H9 (cell line): ENCODE data around the gene ANAPC2. TPM values are rescaled to one million over a fixed set of nuclear protein-coding genes. Genes with fewer than 3 reads are reported as not detected.
A peak's percentile ranks its signal among the peaks of the same experiment; 100 is the strongest.

Experiments
- DNase-seq: peaks from one replicate; pipeline ENCODE4 v3.0.0-alpha.2; 2017
- H2AFZ ChIP-seq: one replicate; pipeline ENCODE4 v1.6.1; 2013; ENCODE audit warnings: mild to moderate bottlenecking, low read length, control low read depth, moderate library complexity
- H2AK5ac ChIP-seq: 2 replicates; pipeline ENCODE4 v1.6.1; 2013; ENCODE audit warnings: low read length, control low read depth, mixed read lengths; ENCODE audit not compliant: insufficient read length
- H2BK120ac ChIP-seq: one replicate; pipeline ENCODE4 v1.6.1; 2013; ENCODE audit warnings: low read depth, mild to moderate bottlenecking, low read length, control low read depth, inconsistent platforms; ENCODE audit not compliant: poor library complexity, severe bottlenecking
- H2BK12ac ChIP-seq: 2 replicates; pipeline ENCODE4 v1.6.1; 2013; ENCODE audit warnings: low read length, control low read depth, mixed read lengths, low read depth; ENCODE audit not compliant: insufficient read length
- H2BK15ac ChIP-seq: 2 replicates; pipeline ENCODE4 v1.6.1; 2013; ENCODE audit warnings: low read depth, low read length, control low read depth
- H2BK20ac ChIP-seq: one replicate; pipeline ENCODE4 v1.6.1; 2013; ENCODE audit warnings: low read depth, mild to moderate bottlenecking, low read length, control low read depth, inconsistent platforms; ENCODE audit not compliant: poor library complexity, severe bottlenecking
- H2BK5ac ChIP-seq: 2 replicates; pipeline ENCODE4 v1.6.1; 2013; ENCODE audit warnings: low read length, control low read depth, mixed read lengths; ENCODE audit not compliant: insufficient read length
- H3K14ac ChIP-seq: 2 replicates; pipeline ENCODE4 v1.6.1; 2013; ENCODE audit warnings: low read length, control low read depth; ENCODE audit not compliant: insufficient read depth
- H3K18ac ChIP-seq: 2 replicates; pipeline ENCODE4 v1.6.1; 2013; ENCODE audit warnings: low read depth, mild to moderate bottlenecking, mixed read lengths, low read length, control low read depth; ENCODE audit not compliant: insufficient read length
- H3K23ac ChIP-seq: 2 replicates; pipeline ENCODE4 v1.6.1; 2013; ENCODE audit warnings: low read length, control low read depth, mixed read lengths, low read depth; ENCODE audit not compliant: insufficient read length
- H3K23me2 ChIP-seq: 2 replicates; pipeline ENCODE4 v1.6.1; 2013; ENCODE audit warnings: low read depth, mild to moderate bottlenecking, mixed read lengths, low read length, control low read depth; ENCODE audit not compliant: insufficient read length, poor library complexity, severe bottlenecking
- H3K27ac ChIP-seq: 2 replicates; pipeline ENCODE4 v1.5.1; 2013; ENCODE audit warnings: low read length, control low read depth, mixed read lengths, low read depth; ENCODE audit not compliant: insufficient read length
- H3K27me3 ChIP-seq: 2 replicates; pipeline ENCODE4 v1.6.1; 2013; ENCODE audit warnings: low read length, control low read depth, inconsistent platforms; ENCODE audit not compliant: insufficient read depth
- H3K4ac ChIP-seq: 2 replicates; pipeline ENCODE4 v1.6.1; 2013; ENCODE audit warnings: low read depth, mild to moderate bottlenecking, control low read depth, inconsistent platforms, low read length, moderate library complexity
- H3K4me1 ChIP-seq: 2 replicates; pipeline ENCODE4 v1.6.1; 2013; ENCODE audit warnings: low read length, control low read depth, inconsistent platforms; ENCODE audit not compliant: insufficient read depth
- H3K4me2 ChIP-seq: 2 replicates; pipeline ENCODE4 v1.6.1; 2013; ENCODE audit warnings: low read length, control low read depth, mixed read lengths; ENCODE audit not compliant: insufficient read length, insufficient read depth
- H3K56ac ChIP-seq: 2 replicates; pipeline ENCODE4 v1.6.1; 2013; ENCODE audit warnings: low read depth, mild to moderate bottlenecking, mixed read lengths, low read length, control low read depth; ENCODE audit not compliant: insufficient read length
- H3K79me1 ChIP-seq: 2 replicates; pipeline ENCODE4 v1.6.1; 2013; ENCODE audit warnings: low read depth, mild to moderate bottlenecking, moderate library complexity, low read length, control low read depth, inconsistent platforms; ENCODE audit not compliant: insufficient read depth, poor library complexity, severe bottlenecking
- H3K79me2 ChIP-seq: 2 replicates; pipeline ENCODE4 v1.6.1; 2013; ENCODE audit warnings: low read length, control low read depth, inconsistent platforms; ENCODE audit not compliant: insufficient read depth
- H3K9ac ChIP-seq: 2 replicates; pipeline ENCODE4 v1.6.1; 2013; ENCODE audit warnings: low read length, control low read depth, mixed read lengths; ENCODE audit not compliant: insufficient read length; ENCODE audit errors: extremely low read depth
- H3K9me3 ChIP-seq: one replicate; pipeline ENCODE4 v1.6.1; 2013; ENCODE audit warnings: low read depth, low read length, inconsistent platforms; ENCODE audit not compliant: control insufficient read depth
- H3T11ph ChIP-seq: one replicate; pipeline ENCODE4 v1.6.1; 2013; ENCODE audit warnings: mild to moderate bottlenecking, low read length, control low read depth, inconsistent platforms
- H4K20me1 ChIP-seq: one replicate; pipeline ENCODE4 v1.6.1; 2013; ENCODE audit not compliant: control insufficient read depth, insufficient read length, insufficient read depth
- H4K5ac ChIP-seq: 2 replicates; pipeline ENCODE4 v1.6.1; 2013; ENCODE audit warnings: low read depth, mild to moderate bottlenecking, mixed read lengths, low read length, control low read depth; ENCODE audit not compliant: insufficient read length
- H4K8ac ChIP-seq: replicated peaks from 2 replicates; pipeline ENCODE4 v1.6.1; 2013; ENCODE audit warnings: low read length, control low read depth, mixed read lengths, low read depth; ENCODE audit not compliant: insufficient read length
- H4K91ac ChIP-seq: 2 replicates; pipeline ENCODE4 v1.6.1; 2013; ENCODE audit warnings: low read depth, mild to moderate bottlenecking, moderate library complexity, mixed read lengths, low read length, control low read depth; ENCODE audit not compliant: insufficient read length
- H3K27ac Mint-ChIP-seq, 3 experiments: 2 replicates in 2 of 3; 3 replicates in 1 of 3; pipeline ENCODE4 v1.8.0; 2020 to 2021; ENCODE audit warnings: mixed read lengths in 3 of 3, mild to moderate bottlenecking in 1 of 3, moderate library complexity in 1 of 3
- H3K27me3 Mint-ChIP-seq: 2 replicates; pipeline ENCODE4 v1.8.0; 2021; ENCODE audit warnings: low read depth, mild to moderate bottlenecking, moderate library complexity, mixed read lengths
- H3K36me3 Mint-ChIP-seq, 3 experiments: 2 replicates in 2 of 3; 3 replicates in 1 of 3; pipeline ENCODE4 v1.8.0; 2020 to 2021; ENCODE audit warnings: low read depth in 3 of 3, mixed read lengths in 3 of 3; ENCODE audit not compliant: insufficient read depth in 1 of 3
- H3K4me1 Mint-ChIP-seq, 2 experiments: 2 replicates each; pipeline ENCODE4 v1.8.0; 2020; ENCODE audit warnings: mixed read lengths in 2 of 2
- H3K4me3 Mint-ChIP-seq, 2 experiments: 2 replicates in 1 of 2; 3 replicates in 1 of 2; pipeline ENCODE4 v1.8.0; 2020 to 2021; ENCODE audit warnings: mild to moderate bottlenecking in 2 of 2, mixed read lengths in 2 of 2, moderate library complexity in 1 of 2
- H3K9me3 Mint-ChIP-seq, 2 experiments: 2 replicates in 1 of 2; 3 replicates in 1 of 2; pipeline ENCODE4 v1.8.0; 2020; ENCODE audit warnings: mild to moderate bottlenecking in 2 of 2, mixed read lengths in 2 of 2, moderate library complexity in 1 of 2
- WGBS: extraction: QIAGEN DNeasy Blood & Tissue Kit; methylation state at CpG from one replicate; pipeline ENCODE4 v1.1.7; 2013; ENCODE audit warnings: missing lambda C conversion rate, low lambda C conversion rate, mixed read lengths; ENCODE audit not compliant: insufficient read length; ENCODE audit errors: extremely low coverage; 5-methylcytosine and 5-hydroxymethylcytosine counted together
- total RNA-seq: library from RNA; stranded (reverse); gene quantifications from 2 replicates; pipeline ENCODE4 v1.2.1, GENCODE V29; 2021
- TF ChIP-seq, protein P1 (sequence below): fragments of 200-600 bp; sonication (generic); conservative IDR thresholded peaks from 3 replicates; pipeline ENCODE4 v1.8.0; 2021; ENCODE audit warnings: antibody characterized with exemption, mild to moderate bottlenecking

The ANAPC2 gene
- total RNA-seq, 1 experiment from 2014 or later: 54.8 TPM

DNA sequence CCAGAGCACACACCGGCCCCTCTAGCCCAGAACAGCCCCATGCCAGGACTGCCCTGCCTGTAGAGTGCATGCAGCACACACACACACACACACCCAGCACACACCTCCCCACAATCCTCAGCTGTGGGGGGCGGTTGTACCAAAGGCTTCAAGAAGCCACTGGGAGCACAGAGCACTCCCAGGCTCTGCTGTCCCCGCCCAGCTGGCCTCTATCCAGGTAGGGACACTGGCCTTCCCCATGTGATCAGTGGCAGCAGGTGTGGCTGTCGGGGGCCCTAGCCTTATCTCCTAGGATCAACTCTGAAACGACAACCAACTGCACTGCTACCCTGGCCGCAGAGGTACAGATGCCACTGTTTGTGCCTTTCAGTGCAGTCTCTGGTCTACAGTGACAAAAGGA lies 2.0 kb downstream of the ANAPC2 start:
- WGBS: no CpG with 5 or more reads among the region's 6 CpGs
- Mint-ChIP-seq H3K36me3 (peaks cover 10 to 63% (median 53%) of the 10 kb centered on the region in 3 experiments; a peak in 6 of 7 replicates), H3K4me1 (peaks cover 17 to 22% of the 10 kb centered on the region in 2 experiments), H3K27ac (no peak overlapping the region), H3K4me3 (peak overlapping the region; percentile 90 to 97), H3K27me3 (no peaks in the 10 kb centered on the region), H3K9me3 (no peaks in the 10 kb centered on the region)
- Histone ChIP-seq H2BK20ac (no peak overlapping the region), H2BK120ac (no peak overlapping the region), H3K9me3 (no peaks in the 10 kb centered on the region), H3K4me1 (peaks cover 5% of the 10 kb centered on the region; the same call in 1 of the 2 replicates), H3K27me3 (no peaks in the 10 kb centered on the region), H3K23ac (no peak overlapping the region), H3K56ac (no peak overlapping the region), H3T11ph (no peak overlapping the region), H2BK15ac (no peak overlapping the region), H3K23me2 (peaks cover 13% of the 10 kb centered on the region), H3K14ac (no peak overlapping the region), H3K79me2 (peaks cover 10% of the 10 kb centered on the region; the same call in 1 of the 2 replicates), H3K4ac (no peak overlapping the region), H3K4me2 (peak overlapping the region; percentile 82), H2BK5ac (no peak overlapping the region), H2AK5ac (no peak overlapping the region), H2AFZ (no peak overlapping the region), H4K5ac (no peak overlapping the region), H3K9ac (no peak overlapping the region), H3K18ac (no peak overlapping the region), H4K20me1 (peaks cover 2% of the 10 kb centered on the region), H3K27ac (no peak overlapping the region), H2BK12ac (no peak overlapping the region), H3K79me1 (peaks cover 6% of the 10 kb centered on the region), H4K8ac (no peak overlapping the region), H4K91ac (no peak overlapping the region)
- TF ChIP-seq, protein P1, sequence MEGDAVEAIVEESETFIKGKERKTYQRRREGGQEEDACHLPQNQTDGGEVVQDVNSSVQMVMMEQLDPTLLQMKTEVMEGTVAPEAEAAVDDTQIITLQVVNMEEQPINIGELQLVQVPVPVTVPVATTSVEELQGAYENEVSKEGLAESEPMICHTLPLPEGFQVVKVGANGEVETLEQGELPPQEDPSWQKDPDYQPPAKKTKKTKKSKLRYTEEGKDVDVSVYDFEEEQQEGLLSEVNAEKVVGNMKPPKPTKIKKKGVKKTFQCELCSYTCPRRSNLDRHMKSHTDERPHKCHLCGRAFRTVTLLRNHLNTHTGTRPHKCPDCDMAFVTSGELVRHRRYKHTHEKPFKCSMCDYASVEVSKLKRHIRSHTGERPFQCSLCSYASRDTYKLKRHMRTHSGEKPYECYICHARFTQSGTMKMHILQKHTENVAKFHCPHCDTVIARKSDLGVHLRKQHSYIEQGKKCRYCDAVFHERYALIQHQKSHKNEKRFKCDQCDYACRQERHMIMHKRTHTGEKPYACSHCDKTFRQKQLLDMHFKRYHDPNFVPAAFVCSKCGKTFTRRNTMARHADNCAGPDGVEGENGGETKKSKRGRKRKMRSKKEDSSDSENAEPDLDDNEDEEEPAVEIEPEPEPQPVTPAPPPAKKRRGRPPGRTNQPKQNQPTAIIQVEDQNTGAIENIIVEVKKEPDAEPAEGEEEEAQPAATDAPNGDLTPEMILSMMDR: no peak
- DNase-seq: no peak
